ENCODE data around the gene GGN. TPM values are rescaled to one million over a fixed set of nuclear protein-coding genes. Genes with fewer than 3 reads are reported as not detected.

The GGN gene
- total RNA-seq, 4 donors from 2014 or later, result 0.13 TPM; not detected in 3

DNA sequence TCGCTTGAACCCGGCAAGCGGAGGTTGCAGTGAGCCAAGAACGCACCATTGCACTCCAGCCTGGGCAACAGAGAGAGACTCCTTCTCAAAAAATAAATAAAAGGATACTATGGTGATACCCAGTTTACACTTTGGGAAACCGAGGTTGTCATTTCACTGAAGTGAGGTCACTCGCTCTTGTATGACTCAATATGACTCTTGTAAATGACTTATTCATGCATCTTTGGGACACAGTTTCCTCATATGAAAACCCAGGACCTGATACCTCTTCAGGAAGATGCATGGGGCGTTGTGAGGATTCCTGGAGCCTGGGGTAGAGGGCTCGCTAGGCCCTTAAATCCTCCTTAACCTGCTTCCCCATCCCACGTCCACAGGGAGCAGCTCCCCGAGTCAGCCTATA lies 9.0 kb downstream of the GGN start:
- H3K4me1 ChIP-seq, result peaks cover 16 to 25% of the 10 kb centered on the region in 2 donors
- DNase-seq (no peak), ATAC-seq (no peak)
- no peak for TF ChIP-seq POLR2A (IDR thresholded peaks at IDR 0.05)
- no peak for TF ChIP-seq CTCF (IDR thresholded peaks at IDR 0.05 in 4 of 5, conservative IDR thresholded peaks at IDR 0.05 in 1 of 5)
- no peak overlapping the region for H3K27ac ChIP-seq
- H3K9me3 ChIP-seq, result no peaks in the 10 kb centered on the region
- no peaks in the 10 kb centered on the region for H3K27me3 ChIP-seq
- peaks cover 14 to 71% of the 10 kb centered on the region in 2 donors for H3K36me3 ChIP-seq
- no peak overlapping the region for H3K4me3 ChIP-seq
- intact Hi-C loops (cut with DNase I; ENCODE audit: low total_unique reads), result loop anchor here (5.0 to 10.0 kb wide), 3 partner anchors 453 to 1906 kb away; partner anchors contain the start of genes AKT2, ECH1 and ZFP36
- in situ Hi-C loops (cut with MboI; ENCODE audit: low sequenced_read_pairs in 4 of 4), result loop anchor here in 1 of 4 donors (25.0 kb wide), 1 partner anchor 458 kb away; the partner anchor contains the start of genes ECH1 and HNRNPL

GRCh38 chr19:38377052-38377451 lies 10.8 kb downstream of the GGN start:
- Histone ChIP-seq H3K27me3 (no peaks in the 10 kb centered on the region), H3K36me3 (peaks cover 0 to 53% of the 10 kb centered on the region in 2 donors), H3K4me1 (peaks cover 16 to 25% of the 10 kb centered on the region in 2 donors), H3K9me3 (no peaks in the 10 kb centered on the region), H3K4me3 (peak overlapping the region; percentile 1 to 99 (median 58)), H3K27ac (peak overlapping the region; percentile 97 to 100 (median 98))
- no peak for DNase-seq
- TF ChIP-seq POLR2A (IDR thresholded peaks at IDR 0.05), result no peak
- TF ChIP-seq CTCF (IDR thresholded peaks at IDR 0.05 in 4 of 5, conservative IDR thresholded peaks at IDR 0.05 in 1 of 5), result no peak
- ATAC-seq, result no peak
- in situ Hi-C loops (cut with MboI; ENCODE audit: low sequenced_read_pairs in 4 of 4), result loop anchor here in 1 of 4 donors (25.0 kb wide), 1 partner anchor 460 kb away; the partner anchor contains the start of genes ECH1 and HNRNPL
- intact Hi-C loops (cut with DNase I; ENCODE audit: low total_unique reads), result loop anchor here (5.0 to 10.0 kb wide), 3 partner anchors 455 to 1908 kb away; partner anchors contain the start of genes AKT2, ECH1 and ZFP36

- TF ChIP-seq POLR2A (IDR thresholded peaks at IDR 0.05) (peak in 1 of 2 donors; percentile 4), CTCF (IDR thresholded peaks at IDR 0.05 in 4 of 5, conservative IDR thresholded peaks at IDR 0.05 in 1 of 5) (no peak)
- Histone ChIP-seq H3K9me3 (no peaks in the 10 kb centered on the region), H3K4me3 (peak overlapping the region; percentile 91 to 99 (median 96)), H3K36me3 (peaks cover 0 to 48% of the 10 kb centered on the region in 2 donors), H3K27ac (peak overlapping the region; percentile 97 to 100 (median 98)), H3K4me1 (peaks cover 16 to 25% of the 10 kb centered on the region in 2 donors), H3K27me3 (no peaks in the 10 kb centered on the region)
- DNase-seq (peak; percentile 72 to 81), ATAC-seq (peak; percentile 39 to 40)
- in situ Hi-C loops (cut with MboI; ENCODE audit: low sequenced_read_pairs in 4 of 4) (loop anchor here in 1 of 4 donors (25.0 kb wide), 1 partner anchor 461 kb away; the partner anchor contains the start of genes ECH1 and HNRNPL), intact Hi-C loops (cut with DNase I; ENCODE audit: low total_unique reads) (loop anchor here (5.0 to 10.0 kb wide), 3 partner anchors 456 to 1908 kb away; partner anchors contain the start of genes AKT2, ECH1 and ZFP36)
Measured at GRCh38 chr19:38376576-38376975, 11.3 kb downstream of the GGN start.

- H3K4me1 ChIP-seq, result peaks cover 16 to 25% of the 10 kb centered on the region in 2 donors
- no peaks in the 10 kb centered on the region for H3K27me3 ChIP-seq
- H3K4me3 ChIP-seq, result peak overlapping the region; percentile 91 to 99 (median 96)
- intact Hi-C loops (cut with DNase I; ENCODE audit: low total_unique reads) (loop anchor here (5.0 to 10.0 kb wide), 3 partner anchors 457 to 1909 kb away; partner anchors contain the start of genes AKT2, ECH1 and ZFP36), in situ Hi-C loops (cut with MboI; ENCODE audit: low sequenced_read_pairs in 4 of 4) (loop anchor here in 1 of 4 donors (25.0 kb wide), 1 partner anchor 462 kb away; the partner anchor contains the start of genes ECH1 and HNRNPL)
- no peaks in the 10 kb centered on the region for H3K9me3 ChIP-seq
- TF ChIP-seq POLR2A (IDR thresholded peaks at IDR 0.05) (peak; percentile 89 to 92), CTCF (IDR thresholded peaks at IDR 0.05 in 4 of 5, conservative IDR thresholded peaks at IDR 0.05 in 1 of 5) (no peak)
- peaks cover 0 to 40% of the 10 kb centered on the region in 2 donors for H3K36me3 ChIP-seq
- peak overlapping the region; percentile 97 to 100 (median 98) for H3K27ac ChIP-seq
- ATAC-seq (peak; percentile 63 to 70), DNase-seq (peak; percentile 84 to 85)
Measured at GRCh38 chr19:38375748-38376147, 12.1 kb downstream of the GGN start.

All from gastrocnemius medialis (tissue), 4 donors.